HG03060 (cell line): ENCODE results near the gene ADAMTS1.

ENCODE experiments used
- ATAC-seq: cut with Tn5 transposase; IDR thresholded peaks from one replicate; pipeline ENCODE4 v1.9.1; 2021; ENCODE audit warnings: low read depth, moderate number of reproducible peaks; ENCODE audit not compliant: unreplicated experiment

The ADAMTS1 gene

DNA sequence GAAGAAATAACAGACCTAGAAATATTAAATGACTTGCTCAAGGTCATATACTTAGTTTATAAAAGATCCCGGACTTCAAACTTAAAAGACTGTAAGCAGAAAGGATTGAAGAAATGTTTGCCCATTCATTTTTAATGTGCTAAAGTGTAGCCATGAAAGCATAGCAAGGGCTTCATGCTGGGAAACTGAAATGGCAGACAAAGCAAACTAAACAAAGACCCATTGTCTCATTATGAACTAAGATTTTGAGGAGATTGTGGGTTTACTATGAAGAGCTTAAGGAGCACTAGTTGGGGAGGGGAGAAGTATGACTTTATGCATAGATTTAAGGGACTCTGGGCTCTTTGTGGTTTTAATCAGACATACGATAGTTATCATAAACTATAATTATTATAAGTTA is 26.3 kb downstream of the ADAMTS1 start:
- no peak for ATAC-seq

DNA sequence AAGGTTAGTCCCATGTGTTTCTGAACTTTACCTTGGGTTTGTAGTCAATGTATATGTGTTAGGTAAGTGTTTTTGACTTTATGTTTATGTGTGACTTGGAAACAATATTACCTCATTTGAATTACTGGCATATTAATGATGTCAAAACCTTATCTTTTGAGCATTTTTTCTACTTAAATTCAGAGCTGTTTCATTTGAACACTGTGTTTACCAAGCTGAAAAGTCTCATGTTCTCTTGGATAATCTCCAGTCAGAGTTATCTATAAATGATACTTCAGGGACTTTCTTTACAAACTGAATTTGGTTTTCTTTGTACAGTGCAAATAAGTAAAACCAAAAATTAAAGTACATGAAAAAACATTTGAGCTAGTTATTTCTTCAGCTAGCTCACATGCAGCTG is 30.0 kb downstream of the ADAMTS1 start:
- ATAC-seq = no peak

DNA sequence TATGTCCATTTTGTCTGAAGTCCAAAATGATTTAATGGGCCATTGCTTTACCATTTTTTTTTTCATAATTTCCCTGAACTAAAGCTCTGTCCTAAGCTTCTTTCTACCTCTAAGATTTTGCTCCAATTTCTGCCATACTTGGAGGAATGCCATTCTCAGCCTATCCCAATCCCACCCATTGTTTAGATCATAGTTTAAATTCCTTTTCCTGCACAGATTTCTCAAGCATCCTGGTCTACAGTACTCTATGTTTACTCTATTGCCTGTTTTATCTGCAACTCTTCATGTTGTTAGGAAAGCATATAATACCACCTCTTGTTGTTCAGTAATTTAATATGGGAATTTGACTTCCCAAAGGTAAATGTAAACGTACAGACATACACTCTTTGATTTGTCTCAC is 30.8 kb downstream of the ADAMTS1 start:
- ATAC-seq = no peak

DNA sequence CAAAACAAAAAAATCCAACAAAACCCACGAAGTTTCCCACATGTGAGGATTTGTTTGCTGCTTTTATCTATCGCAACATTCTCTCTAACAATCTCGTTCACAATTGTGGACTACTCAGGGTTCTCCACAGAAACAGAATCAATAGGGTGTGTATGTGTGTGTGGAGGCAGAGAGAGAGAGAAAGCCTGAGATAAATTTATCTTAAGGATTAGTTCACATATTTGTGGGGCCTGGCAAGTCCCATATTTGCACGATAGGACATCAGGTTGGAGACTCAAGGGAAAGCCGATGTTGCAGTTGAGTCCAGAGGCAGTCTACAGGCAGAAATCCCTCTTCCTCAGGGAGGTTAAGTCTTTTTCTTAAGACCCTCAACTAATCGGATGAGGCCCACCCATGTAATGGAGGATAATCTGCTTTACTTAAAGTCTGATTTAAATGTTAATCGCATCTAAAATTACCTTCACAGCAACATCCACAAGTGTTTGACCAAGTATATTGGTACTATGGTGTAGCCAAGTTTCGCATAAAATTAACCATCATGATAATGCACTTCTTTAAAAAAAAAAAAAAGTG is 31.7 kb downstream of the ADAMTS1 start:
- no peak for ATAC-seq

DNA sequence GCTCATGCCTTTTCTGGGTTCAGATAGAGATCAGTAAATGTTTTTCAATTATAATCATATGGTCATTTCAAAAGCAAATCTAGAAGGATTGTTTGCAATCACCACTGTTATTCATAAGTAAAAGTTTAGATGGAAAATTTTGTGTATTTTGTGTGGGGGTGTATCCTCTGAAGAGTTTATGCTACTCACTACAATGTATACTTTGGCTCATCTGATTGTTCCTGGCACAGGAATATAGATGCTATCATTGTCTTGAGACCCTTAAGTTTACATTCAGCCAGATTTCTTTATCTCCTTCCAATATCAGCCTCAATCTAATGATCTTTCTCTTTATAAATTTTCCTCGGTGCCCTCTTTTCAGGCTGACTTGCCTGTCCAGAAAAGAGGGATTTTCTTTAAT is 33.0 kb downstream of the ADAMTS1 start:
- ATAC-seq = no peak

- no peak for ATAC-seq
Observed at GRCh38 chr21:26811482-26811881, 33.7 kb downstream of the ADAMTS1 start.

- no peak for ATAC-seq
Observed at GRCh38 chr21:26810676-26811415, 34.4 kb downstream of the ADAMTS1 start.

DNA sequence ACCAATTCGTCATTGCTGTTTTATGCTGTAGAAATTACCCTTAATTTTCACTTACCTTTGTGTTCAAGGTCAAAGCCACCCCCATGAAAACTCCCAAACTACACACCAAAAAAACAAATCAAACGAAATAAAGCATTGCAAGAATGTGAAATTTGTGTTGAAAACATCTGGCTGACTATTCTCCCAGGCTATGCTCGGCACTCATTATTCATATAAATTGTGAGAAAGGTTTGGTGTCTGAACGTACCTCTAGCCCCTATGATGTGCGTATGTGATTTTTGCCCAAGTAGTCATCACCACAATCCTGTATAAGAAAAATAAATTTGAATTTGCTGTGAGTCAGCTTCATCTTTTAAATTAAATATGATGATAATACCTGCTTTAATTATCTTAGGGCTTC is 34.9 kb downstream of the ADAMTS1 start:
- ATAC-seq = no peak

DNA sequence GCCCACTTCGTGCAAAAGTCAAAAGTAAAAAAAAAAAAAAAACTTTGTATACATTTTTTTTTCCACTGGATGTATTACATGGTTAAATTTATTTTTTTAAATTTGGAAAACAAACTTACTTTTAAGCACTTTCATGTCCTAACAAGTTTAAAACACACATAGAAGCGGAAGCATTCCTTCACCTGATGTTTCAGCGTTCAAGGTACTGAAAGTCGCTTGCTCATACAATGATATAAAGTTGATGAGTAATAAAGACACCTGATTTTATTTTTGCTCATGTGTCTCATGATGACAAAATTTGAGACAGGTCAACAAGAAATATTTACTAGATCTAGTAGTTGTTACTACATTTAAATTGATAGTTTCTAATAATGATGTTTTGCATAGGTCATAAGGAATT is 35.5 kb downstream of the ADAMTS1 start:
- ATAC-seq = no peak

- no peak for ATAC-seq
Observed at GRCh38 chr21:26806801-26807295, 38.4 kb downstream of the ADAMTS1 start.

GRCh38 chr21:26804895-26805609 is 40.2 kb downstream of the ADAMTS1 start:
- no peak for ATAC-seq

DNA sequence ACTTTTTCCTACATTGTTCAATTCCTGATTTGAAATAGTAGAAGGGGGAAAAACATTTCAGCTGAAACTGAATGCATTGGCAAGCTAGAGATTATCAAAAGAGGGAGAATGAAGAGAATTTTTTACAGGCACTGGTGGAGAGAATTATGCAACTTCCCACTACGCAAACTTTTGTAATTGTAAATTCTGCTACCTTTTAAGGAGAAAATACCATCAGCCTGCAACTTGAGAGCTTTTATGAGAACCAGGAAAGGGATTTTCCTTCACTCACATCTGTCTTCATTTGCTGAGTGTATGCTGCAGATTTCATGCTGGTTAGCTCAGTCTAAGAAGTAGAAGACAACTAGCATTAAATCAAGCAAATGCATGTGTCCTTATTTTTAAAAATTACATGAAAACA is 43.7 kb downstream of the ADAMTS1 start:
- no peak for ATAC-seq

- ATAC-seq = no peak
Observed at GRCh38 chr21:26800970-26801431, 44.2 kb downstream of the ADAMTS1 start.

GRCh38 chr21:26800455-26800854 is 44.8 kb downstream of the ADAMTS1 start:
- ATAC-seq = no peak

- no peak for ATAC-seq
Observed at GRCh38 chr21:26800001-26800400, 45.2 kb downstream of the ADAMTS1 start.

GRCh38 chr21:26798856-26799751 is 46.1 kb downstream of the ADAMTS1 start:
- no peak for ATAC-seq

GRCh38 chr21:26797878-26798456 is 47.2 kb downstream of the ADAMTS1 start:
- no peak for ATAC-seq

DNA sequence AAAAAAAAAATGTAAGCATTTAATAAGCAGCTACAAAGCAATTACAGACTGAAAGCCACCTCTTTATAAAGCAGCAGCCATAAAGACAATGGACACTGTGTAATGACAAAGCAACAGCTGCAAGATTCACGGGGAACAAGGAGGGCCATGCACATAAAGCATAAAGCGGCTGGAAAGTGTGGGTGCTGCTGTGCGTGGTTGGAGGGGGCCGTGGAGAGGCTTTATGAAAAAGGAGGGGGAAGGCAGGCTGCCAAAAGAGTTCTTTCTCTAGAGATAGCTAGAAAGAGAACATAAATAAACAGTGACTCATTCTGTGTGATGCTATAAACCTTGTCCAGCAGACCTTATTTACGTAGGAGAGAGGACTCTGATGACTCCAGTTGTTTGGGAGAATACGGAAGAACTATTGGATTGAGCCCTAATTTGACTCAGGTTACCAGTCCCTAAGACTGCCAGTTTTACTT is 49.3 kb downstream of the ADAMTS1 start:
- no peak for ATAC-seq

DNA sequence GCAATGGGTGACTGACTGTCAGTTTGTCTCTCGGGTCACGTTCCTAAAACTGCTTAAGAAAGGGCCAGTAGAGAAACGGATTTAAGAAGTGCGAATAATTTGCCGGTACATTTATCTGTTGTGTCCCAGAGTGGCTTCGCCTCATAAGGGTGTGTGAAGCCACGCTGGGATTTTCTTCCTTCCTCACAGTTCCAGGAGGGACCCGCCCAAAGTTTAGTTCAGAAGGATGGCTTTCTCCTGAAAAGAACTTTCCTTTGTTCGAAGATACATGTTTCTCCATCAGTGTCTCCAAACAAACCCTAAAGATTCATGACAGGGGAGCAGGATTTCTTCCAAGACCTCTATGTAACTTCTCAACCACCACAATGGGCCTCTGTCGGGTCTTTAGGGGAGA is 49.8 kb downstream of the ADAMTS1 start:
- ATAC-seq = no peak
